OCI-M1 (cell line): ENCODE results near the gene DSG4.

Experiments
- DNase-seq: peaks from one replicate; lab custom pipeline; 2025; lab: John Stamatoyannopoulos, UW

DSG4 gene

DNA sequence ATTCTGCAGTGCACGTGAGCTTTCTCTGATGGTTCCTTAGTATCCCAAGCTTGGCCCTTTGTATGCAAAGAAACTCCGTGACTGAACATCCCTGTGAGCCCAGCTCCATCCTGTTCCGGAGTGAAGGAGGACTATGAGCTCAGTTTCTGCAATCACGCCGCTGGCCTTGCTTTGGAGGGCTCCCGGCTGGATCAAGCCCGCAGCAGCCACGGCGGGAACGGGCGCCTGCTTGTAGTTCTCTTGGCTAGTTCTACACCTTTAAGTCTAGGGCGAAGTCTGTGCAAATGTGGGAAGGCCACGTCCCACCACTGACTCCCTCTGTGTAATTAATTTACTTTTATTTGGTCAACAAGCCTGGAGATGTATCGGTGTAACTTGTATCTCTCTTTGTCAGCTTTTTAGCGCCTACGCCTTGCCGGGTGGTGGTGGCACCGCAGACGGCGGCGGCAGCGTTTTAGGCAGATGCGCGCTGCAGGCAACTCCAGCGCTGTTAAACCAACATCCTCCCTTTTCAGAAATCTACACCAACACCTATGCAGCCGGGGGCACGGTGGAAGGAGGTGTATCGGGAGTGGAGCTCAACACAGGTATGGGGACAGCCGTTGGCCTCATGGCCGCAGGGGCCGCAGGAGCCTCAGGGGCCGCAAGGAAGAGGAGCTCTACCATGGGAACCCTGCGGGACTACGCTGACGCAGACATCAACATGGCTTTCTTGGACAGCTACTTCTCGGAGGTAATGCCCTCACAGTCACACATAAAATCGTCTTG lies 34.3 kb downstream of the DSG4 start:
- DNase-seq, result no peak

DNA sequence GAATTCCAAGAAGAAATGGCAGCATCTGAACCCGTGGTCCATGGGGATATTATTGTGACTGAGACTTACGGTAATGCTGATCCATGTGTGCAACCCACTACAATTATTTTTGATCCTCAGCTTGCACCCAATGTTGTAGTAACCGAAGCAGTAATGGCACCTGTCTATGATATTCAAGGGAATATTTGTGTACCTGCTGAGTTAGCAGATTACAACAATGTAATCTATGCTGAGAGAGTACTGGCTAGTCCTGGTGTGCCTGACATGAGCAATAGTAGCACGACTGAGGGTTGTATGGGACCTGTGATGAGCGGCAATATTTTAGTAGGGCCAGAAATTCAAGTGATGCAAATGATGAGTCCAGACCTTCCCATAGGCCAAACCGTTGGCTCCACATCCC lies 36.6 kb downstream of the DSG4 start:
- no peak for DNase-seq

DNA sequence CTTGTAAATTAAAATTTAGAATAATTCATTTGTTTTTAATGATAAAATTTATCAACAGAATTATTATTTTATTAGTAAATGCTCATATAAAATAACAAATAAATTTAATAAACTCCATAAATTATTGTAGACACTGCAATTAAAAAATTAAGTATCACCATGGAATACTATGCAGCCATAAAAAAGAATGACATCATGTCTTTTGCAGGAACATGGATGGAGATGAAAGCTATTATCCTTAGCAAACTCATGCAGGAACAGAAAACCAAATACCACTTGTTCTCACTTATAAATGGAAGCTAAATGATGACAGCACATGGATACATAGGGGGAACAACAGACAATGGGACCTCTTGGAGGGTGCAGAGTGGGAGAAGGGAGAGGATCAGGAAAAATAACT lies 41.3 kb downstream of the DSG4 start:
- DNase-seq, result no peak

DNA sequence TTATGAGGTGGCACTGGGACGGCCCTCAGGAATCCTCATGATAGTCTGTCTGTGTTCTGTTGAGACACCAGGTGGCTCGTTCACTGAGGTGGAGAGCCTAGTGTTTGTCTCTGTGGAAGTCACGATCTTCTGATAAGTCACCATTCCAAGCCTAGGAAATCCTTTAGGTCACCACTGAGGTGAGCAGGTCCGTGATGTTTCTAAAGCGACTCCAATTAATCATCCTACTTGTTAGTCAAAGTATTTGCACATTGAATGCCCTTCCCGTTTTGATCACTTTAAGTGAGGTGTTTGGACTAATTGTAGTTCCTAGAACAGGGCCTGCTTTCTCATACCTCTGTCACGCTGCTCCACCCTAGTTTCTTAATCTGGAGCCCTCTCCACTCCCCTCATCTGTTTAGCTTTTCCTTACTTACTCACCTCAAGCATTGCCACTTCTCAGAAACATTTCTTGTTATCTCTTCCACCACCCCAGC lies 42.9 kb downstream of the DSG4 start:
- no peak for DNase-seq

DNA sequence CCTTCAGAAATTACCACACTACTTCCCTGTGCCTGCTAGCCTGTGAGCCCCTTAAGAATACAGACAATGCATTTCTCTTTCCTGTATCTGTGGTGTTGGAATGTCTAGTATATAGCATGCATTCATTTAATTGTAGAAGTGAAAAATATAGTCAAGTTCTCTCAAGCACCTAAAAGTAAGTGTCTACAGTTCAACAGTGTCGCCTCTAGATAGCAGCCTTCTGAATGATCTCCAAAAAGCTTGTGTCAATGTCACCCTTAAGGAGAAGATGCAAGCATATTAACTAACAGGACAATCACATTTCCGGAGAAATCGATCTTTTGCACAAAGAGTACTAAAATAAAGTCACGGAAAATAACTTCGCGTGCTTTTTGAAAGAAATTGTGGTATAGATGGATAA lies 43.5 kb downstream of the DSG4 start:
- DNase-seq, result peak; percentile 4

DNA sequence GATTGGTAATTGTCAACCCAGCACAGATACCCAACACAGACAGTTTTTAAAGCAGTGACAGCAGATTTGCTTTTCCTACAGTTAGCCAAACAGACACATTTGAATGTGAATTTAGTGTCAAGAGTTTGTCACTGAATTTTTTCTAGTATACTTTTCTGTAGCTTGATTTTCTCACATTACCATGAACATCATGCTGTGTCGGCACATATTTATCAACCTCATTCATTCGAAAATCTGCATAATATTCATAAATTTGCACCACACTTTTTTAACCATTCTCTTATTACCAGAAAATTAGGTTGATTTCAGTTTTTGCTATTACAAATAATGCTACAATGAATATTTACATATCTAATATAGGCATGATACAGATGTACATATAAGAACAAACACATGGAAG lies 43.9 kb downstream of the DSG4 start:
- no peak for DNase-seq

DNA sequence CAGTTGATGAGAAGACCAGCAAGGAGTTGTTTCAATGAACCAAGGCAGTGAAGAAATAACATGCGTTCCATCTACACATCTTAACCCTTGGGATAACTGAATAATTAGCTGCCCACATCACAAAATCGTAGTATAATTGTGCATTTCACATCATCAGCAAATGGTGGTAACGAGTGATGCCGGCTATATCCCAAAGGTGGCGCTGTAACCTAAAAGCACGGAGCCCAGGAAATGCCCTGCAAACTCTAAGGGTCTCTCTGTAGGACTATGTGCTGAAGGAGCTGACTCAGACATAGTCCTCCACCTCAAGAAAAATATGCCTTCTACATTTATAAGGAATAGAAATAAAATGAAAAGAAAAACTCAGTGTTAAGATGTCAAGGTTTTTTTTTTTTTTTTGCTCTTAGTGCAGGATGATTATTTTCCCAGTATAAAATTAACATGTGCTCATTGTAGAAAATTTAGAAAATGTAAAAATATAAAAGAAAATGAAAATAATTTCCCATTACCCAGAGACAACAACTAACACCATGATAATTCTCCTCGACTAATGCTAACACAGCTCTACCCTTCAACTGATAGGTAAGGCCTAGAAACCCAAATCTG lies 47.9 kb downstream of the DSG4 start:
- DNase-seq, result peak; percentile 64

DNA sequence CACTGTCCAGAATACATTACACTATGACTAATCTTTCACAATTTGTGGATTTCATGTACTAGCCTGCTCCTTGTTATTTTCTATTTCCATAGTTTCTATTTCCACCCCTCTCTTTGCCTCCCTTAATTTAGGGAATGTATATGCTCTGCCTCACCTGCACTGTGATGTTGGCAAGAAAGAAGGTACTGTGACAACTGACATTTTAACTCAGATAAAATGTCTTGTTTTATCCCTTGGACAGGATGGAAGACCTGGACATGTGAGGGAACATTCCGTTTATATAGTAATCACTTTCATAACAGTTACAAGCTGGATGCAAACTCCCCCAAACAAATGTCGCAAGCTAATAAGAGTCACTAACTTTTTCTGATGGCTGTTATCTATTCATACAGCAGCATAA lies 49.4 kb downstream of the DSG4 start:
- DNase-seq, result no peak

DNA sequence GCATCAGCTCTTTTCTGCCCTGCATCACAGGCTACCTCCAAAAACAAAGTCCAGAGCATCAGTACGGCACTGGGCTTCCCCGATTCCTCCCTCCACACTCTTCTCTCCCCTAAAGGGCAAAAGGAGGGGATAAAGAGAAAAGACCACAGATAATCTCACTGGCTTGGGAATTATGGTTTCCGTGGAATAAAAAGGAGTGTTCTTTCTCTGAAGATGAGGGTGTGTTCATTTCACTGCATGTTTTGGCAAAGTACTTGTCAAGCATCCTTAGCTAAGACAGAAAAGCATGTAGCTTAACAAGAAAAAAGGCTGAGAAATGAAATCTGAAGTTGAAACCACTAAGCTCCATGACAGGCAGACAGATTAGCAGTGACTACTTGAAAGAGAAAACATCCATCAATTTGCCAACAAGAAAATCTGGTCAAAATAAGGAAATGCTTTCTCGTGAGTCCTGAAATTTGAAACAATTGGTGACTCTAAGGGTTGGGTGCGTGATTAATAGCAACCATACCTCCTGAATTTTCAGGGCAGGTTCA lies 50.4 kb downstream of the DSG4 start:
- DNase-seq, result no peak

DNA sequence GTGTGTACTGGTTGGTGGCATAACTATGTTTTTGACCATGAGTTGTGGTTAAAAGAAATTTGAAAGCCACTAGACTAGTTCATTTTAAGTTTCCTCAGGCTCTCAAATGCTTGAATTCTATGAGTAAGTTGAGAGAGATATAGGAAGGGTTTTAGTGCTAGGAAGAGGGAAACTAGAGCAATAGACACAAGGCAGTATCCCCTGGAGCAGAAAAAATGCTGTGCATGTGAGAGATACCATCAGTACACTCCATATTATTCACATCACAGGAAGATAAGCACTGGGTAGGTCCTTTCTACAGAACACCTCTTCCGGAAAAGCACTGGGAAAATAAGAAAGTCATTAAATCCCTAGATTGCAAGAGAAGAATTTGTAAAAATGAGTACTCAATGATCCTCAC lies 51.6 kb downstream of the DSG4 start:
- DNase-seq, result no peak

DNA sequence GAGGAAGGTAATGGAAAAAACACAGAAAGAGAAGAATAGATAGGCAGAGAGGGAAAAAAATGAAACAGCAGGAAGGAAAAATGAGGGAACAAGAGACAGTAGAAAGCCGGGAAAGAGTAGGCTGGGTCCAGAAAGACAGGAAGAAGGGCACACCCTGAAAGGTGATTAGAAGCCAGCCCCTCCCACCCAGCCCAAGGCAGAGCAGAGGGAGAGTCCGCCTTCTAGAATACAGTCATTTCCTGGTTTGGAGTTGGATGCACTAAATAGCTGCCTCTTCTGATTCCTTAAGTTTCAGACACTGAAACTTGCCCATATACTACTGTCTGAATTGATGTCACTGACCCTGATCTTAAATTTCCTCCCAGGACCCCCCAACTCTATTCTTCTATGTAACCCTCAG lies 53.0 kb downstream of the DSG4 start:
- DNase-seq, result no peak

DNA sequence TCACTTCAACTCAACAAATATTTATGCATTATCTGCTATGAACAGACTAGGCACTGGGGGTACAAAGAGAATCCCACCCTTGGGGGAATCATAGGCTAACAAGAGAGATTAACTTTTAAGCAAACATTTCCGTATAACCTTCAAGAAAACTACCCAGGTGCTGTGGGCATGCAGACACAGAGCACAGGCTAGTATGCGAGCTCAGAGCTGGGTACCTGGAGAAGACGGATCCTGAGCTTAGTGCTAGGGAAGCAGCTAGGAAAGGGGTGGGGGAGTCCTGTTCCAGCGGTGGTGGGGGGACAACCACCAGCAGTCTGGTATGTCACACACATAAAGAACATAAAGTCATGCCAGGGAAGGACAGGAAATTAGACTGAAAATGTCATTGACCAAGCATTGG lies 53.5 kb downstream of the DSG4 start:
- no peak for DNase-seq

DNA sequence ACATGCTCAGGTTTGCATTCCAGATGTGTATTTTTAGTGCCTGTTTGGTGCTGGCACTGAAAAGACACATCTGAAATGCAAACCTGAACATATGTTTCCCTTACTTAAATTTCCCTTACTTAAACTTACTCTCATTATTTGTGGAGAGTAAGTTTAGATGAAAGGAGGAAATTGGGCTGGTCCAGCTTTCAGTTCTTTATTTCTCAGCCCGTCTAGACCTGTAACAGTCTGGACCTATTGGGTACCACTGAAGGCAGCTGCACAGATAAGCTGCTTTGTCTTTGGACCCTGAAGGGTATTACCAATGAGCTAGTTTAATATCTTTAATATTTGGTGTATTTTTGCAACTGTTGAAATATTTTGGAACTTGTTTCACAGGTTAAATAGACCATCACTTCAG lies 54.0 kb downstream of the DSG4 start:
- DNase-seq, result no peak

DNA sequence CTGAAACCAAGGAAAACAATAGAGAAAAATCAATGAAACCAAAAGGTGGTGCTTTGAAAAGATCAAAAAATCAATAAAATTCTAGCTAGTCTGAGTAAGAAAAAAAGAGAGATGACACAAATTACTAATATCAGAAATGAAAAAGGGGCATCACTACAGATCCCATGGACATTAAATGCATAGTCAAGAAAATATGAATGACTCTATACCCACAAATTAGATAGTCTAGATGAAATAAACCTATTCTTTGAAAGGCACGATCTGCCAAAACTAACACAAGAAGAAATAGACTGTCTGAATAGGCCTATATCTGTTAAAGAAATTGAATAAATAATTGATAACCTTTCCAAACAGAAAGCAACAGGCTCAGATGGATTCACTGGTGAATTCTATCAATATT lies 55.7 kb downstream of the DSG4 start:
- no peak for DNase-seq

DNA sequence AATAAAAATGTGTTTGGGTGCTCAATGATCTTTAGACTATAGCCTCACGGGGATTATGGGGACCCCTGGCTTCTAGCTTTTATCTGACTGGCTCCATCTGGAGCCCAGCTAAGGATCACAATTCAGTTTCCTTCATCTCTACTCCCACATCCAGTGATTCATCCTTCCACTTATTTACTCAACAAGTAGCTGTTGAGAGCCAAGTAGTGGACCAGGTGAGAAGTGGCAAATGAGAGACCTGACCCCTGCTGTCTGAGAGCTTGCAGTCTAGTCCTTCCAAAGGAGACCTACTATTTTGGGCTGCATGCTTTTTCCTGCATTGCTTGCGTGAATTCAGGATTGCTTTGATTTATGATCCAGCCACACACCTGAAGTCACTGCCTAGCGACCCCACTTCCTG lies 60.2 kb downstream of the DSG4 start:
- DNase-seq, result no peak

DNA sequence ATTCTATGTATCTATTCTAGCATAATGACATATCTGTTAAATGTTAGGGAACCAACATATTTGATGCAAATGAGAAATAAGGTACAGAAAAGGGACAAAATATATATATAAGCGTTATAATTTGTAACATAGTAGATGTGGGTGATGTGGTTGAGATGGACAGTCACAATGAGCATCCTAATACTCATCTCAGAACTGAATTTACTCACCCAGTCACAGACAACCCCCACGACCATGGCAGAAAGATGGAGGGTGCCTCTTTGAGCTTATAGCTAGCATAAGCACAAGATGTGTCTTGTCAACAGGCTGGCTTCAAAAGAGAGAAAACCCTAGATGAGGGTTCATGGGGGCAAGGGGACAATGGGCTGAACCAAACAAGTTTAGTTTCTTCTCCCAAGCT lies 61.8 kb downstream of the DSG4 start:
- no peak for DNase-seq

DNA sequence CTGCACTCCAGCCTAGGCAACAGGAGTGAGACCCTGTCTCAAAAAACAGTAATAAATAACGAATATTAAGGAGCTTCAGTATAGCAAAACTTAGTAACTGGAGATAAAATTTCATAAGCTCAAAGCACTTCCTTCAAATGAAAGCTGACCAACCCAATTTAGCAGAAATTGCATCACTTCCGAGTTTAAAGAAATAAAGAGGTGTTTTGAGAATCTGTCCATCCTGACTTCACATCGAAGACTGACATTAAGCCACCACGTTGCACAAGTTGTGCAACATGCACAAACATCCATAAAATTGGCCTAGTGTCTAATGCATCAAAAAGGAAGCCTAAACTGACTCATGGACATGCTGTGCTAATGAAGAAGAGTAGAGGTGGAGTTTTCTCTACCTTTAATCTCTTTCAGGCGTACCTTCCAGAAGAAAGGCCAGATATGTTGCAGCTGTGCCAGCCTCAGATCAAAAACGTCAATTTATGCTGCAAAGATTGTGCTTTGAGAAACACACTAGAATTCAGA lies 63.3 kb downstream of the DSG4 start:
- no peak for DNase-seq

DNA sequence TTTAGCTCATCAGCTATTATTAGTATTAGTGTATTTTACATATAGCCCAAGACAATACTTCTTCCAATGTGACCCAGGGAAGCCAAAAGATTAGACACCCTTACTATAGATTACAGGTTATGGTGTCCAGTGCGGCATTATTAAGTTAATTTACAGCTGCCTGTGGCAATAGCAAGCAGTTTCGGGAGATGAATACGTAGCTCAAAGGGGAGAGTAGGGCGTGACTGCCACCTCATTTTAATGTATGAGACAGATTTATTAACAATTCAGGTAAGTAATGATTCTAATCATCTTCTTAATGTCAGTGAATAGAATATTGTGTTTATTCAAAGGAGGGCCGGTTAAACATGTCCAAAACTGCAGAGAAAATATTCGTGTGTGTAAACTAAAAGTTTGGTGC lies 64.2 kb downstream of the DSG4 start:
- no peak for DNase-seq

DNA sequence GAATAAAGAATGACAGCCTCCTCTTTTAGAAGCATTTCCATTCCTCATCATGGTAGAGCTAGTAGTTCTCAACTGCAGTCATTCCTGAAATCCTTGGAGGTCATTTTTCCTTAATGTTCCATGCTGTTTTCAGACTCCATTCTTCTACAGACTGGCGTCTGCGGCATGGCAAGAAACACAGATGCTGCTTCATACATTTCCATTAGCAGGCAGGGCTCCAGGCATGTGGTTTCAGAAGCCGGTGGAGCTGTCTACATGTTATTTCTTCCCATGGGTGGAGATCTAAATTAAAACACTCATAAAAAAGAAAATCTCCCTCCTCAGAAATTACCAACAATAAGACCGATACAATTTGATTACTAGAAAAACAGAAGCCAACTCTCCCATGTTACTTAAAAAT lies 64.9 kb downstream of the DSG4 start:
- no peak for DNase-seq

DNA sequence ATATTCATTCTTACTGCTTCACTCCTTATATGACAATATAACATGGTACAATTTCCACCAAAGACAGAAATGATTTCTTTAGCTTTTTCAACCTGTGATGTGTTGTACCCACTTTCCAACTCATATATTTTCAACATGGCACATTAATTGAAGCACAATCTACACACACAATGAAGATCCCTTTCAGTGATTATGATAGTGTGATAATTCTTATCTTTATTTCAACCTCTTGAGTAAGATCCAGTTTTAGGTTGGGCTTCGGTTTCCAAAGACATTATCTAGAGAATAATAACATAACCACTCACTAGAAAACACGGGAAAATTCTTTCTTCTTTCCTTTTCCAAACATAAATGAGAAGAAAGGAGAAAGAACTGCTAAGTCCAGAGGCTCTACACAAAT lies 67.6 kb downstream of the DSG4 start:
- no peak for DNase-seq

DNA sequence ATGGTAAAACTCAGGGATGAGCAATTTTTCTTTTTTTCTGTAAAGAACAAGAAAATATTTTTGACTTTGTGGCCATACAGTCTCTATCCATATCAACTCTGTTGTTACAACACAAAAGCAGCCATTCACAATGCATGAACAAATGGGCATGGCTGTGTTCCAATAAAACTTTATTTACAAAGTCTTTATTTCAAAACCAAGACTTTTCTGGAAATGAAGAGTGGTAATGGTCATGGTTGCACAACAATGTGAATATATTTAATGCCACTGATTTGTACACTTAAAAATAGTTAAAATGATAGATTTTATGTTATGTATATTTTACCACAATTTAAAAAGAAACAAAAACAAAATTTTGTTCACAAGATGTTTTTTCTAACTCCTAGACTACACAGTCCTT lies 69.3 kb downstream of the DSG4 start:
- no peak for DNase-seq

DNA sequence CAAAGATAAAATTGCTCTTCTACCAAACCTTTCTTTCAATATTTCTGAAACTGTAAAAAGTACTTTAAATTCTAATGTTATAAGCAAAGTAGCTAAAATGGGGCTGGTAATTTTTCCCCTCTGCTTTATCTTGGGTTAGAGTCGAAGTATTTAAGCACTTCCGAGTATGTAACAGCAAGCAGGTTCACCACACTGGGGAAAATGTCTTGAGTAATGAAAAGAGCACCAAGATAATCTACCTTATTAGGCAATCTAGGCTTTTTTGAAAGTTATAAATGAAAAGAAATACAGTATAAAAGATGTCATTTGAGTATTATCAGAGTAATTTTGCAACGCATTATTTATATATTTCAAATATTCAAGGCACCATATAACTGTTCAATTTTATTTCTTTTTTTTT lies 70.3 kb downstream of the DSG4 start:
- DNase-seq, result no peak

DNA sequence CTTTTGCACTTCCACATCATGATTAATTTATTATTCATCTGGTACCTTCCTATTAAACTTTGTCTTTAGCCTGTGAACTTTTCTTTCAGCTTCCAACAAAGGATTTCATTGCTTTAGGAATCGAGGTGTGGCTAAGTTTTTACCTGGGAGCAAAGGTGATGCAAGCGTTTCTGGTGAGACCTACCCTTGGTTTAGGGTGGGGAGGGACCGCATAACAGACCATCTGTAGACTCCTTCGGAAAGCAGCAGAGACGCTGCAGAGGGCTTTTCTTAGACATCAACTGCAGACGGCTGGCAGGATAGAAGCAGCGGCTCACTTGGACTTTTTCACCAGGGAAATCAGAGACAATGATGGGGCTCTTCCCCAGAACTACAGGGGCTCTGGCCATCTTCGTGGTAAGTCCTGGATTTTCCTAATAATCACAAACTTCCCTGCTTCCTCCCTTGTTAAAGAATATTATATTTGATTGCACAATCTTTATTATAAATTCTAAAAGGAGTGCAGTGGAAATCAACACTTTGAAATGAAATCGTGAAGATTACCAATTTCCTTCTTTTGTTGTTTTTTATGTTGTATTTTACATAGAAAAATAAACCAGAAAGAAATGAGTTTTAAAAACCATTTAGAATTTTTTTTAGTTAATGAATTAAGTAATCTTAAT lies 71.1 kb downstream of the DSG4 start, which contains the start of gene DSG3:
Gene DSG3 (plus strand): TSS at position 212 of the 662 bp plus-strand sequence. CDS start 137 bp downstream, at position 349.
- no peak for DNase-seq
